NCI-H226 (cell line): ENCODE measurements around the gene MRPL17.

ENCODE experiments used
- DNase-seq: peaks from one replicate; pipeline ENCODE4 v3.0.0-alpha.2; 2015

The MRPL17 gene

DNA sequence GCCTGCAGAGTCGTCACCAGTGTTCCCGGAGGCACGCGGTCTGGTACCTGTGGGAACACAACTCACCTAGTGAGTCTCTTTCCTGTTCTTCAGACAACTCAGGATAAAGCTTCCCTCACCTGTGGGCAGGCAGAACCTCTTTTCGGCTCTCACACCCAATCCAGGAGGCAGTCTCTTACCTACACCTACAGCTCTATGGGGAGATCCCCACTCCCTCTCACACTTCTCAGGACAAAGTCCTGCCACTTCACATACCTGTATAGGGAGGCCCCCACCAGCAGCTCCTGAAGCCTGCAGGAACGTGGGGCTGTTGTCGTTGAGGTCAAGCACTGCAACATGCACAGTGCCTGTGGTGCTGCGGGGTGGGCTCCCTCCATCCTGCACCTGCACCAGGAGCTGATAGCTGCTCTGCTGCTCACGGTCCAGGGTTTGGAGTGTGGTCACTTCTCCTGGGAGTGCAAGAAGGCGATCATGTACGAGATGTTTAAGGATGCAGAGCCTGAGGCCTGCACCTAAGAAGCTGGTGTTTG lies 51.7 kb downstream of the MRPL17 start:
- no peak for DNase-seq

DNA sequence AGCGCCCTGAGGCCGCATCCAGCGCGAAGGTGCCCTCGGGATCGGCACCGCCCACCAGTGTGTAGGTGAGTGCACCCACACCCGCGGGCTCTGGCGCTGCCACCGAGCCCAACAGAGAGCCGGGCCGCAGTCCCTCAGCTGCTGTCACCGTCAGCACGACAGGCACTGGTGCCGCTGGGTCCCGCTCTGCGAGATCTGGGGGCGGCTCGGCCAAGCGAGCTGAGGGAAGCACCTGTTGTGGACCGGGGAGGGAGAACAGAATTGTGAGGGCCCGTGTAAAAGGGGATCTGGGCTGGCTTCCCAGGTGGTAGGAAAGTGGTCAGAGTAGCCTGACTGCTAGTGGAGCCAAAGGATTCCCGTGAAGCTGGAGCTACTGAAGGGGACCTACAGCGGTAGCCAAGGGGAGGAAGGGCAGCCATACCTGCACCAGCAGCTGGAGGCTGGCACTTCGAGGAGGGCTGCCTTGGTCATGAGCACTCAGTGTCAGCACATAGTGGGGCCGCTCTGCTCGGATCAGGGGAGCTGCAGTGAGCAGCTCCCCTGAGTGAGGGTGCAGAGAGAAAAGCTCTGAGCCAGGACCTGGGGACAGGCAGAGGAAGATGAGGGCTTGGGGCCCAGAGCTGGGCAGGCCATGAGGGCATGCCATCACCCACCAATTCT lies 52.4 kb downstream of the MRPL17 start:
- no peak for DNase-seq
